H1 (cell line): Measurements from ENCODE around the gene RPL26. TPM values are rescaled to one million over a fixed set of nuclear protein-coding genes. Genes with fewer than 3 reads are reported as not detected.

Source experiments
- CTCF ChIA-PET: fragments of 300-600 bp; sonication (Branson Sonifier 250); formaldehyde crosslinking; loops from one replicate; lab custom pipeline; 2021; ENCODE audit not compliant: partially characterized antibody; lab: Charles Lee
- POLR2A ChIA-PET: fragments of 300-600 bp; sonication (Branson Sonifier 250); formaldehyde crosslinking; loops from one replicate; lab custom pipeline; 2021; ENCODE audit warnings: inconsistent platforms; ENCODE audit not compliant: partially characterized antibody; lab: Charles Lee
- DNase-seq, 2 experiments: peaks; one replicate each; pipeline versions ENCODE4 v3.0.0 to v3.0.0-alpha.2; 2010 to 2022; ENCODE audit warnings: low spot score in 2 of 2, low read depth in 1 of 2, mixed read lengths in 1 of 2
- FAIRE-seq: peaks from 2 replicates; lab custom pipeline; 2011; peaks lifted over from hg19 to GRCh38; lab: Jason Lieb, UNC
- H2AFZ ChIP-seq: 2 replicates; pipeline ENCODE4 v1.8.1; 2012; ENCODE audit warnings: low read length, inconsistent platforms
- H2AK5ac ChIP-seq: 2 replicates; pipeline ENCODE4 v1.6.1; 2013; ENCODE audit warnings: low read depth, low read length
- H2BK120ac ChIP-seq: replicated peaks from 2 replicates; pipeline ENCODE3; 2013; ENCODE audit warnings: low read depth, low read length, inconsistent platforms
- H2BK12ac ChIP-seq: 2 replicates; pipeline ENCODE4 v1.6.1; 2013; ENCODE audit warnings: low read depth, low read length
- H2BK15ac ChIP-seq: 2 replicates; pipeline ENCODE4 v1.6.1; 2013; ENCODE audit warnings: low read length
- H2BK20ac ChIP-seq: 2 replicates; pipeline ENCODE4 v1.6.1; 2013; ENCODE audit warnings: low read length
- H2BK5ac ChIP-seq: 2 replicates; pipeline ENCODE4 v1.6.1; 2013; ENCODE audit warnings: low read depth, low read length
- H3K14ac ChIP-seq: 2 replicates; pipeline ENCODE4 v1.6.1; 2013; ENCODE audit warnings: inconsistent platforms; ENCODE audit not compliant: insufficient read length
- H3K18ac ChIP-seq: 2 replicates; pipeline ENCODE4 v1.6.1; 2013; ENCODE audit warnings: low read length; ENCODE audit errors: extremely low read depth
- H3K23ac ChIP-seq: 2 replicates; pipeline ENCODE4 v1.6.1; 2013; ENCODE audit warnings: inconsistent platforms; ENCODE audit not compliant: insufficient read length
- H3K23me2 ChIP-seq: 2 replicates; pipeline ENCODE4 v1.6.1; 2013; ENCODE audit warnings: low read depth, low read length
- H3K27ac ChIP-seq: 2 replicates; pipeline ENCODE4 v1.6.1; 2011; ENCODE audit warnings: low read depth, low read length, inconsistent platforms
- H3K27me3 ChIP-seq, 4 experiments: replicated peaks in 1 of 4; 1 replicate in 1 of 4; 2 replicates in 3 of 4; pipeline versions ENCODE4 v1.6.1 to v1.8.1; 2011 to 2013; ENCODE audit warnings: low read length in 3 of 4, mild to moderate bottlenecking in 3 of 4, inconsistent platforms in 2 of 4, mixed read lengths in 2 of 4, moderate library complexity in 1 of 4; ENCODE audit not compliant: control insufficient read depth in 3 of 4, insufficient read depth in 3 of 4; ENCODE audit errors: extremely low read depth in 1 of 4
- H3K36me3 ChIP-seq, 4 experiments: 2 replicates each; pipeline versions ENCODE4 v1.6.1 to v1.8.1; 2011 to 2013; ENCODE audit warnings: mild to moderate bottlenecking in 4 of 4, low read length in 3 of 4, moderate library complexity in 2 of 4, control low read depth in 1 of 4, inconsistent platforms in 1 of 4; ENCODE audit not compliant: insufficient read depth in 4 of 4, control insufficient read depth in 2 of 4
- H3K4ac ChIP-seq: replicated peaks from 2 replicates; pipeline ENCODE3; 2013; ENCODE audit warnings: low read length, low read depth, mixed read lengths, inconsistent platforms; ENCODE audit not compliant: insufficient read length
- H3K4me1 ChIP-seq, 4 experiments: replicated peaks in 1 of 4; 1 replicate in 1 of 4; 2 replicates in 3 of 4; pipeline versions ENCODE4 v1.6.1 to v1.8.1; 2011 to 2013; ENCODE audit warnings: low read length in 3 of 4, inconsistent platforms in 2 of 4, mixed read lengths in 1 of 4; ENCODE audit not compliant: insufficient read depth in 4 of 4, control insufficient read depth in 3 of 4
- H3K4me2 ChIP-seq, 2 experiments: 2 replicates each; pipeline versions ENCODE4 v1.6.1 to v1.8.1; 2011 to 2013; ENCODE audit warnings: low read depth in 2 of 2, low read length in 2 of 2, control low read depth in 1 of 2, inconsistent platforms in 1 of 2, mild to moderate bottlenecking in 1 of 2; ENCODE audit not compliant: insufficient read depth in 1 of 2
- H3K4me3 ChIP-seq, 4 experiments: fragments of 200-600, 300-600 bp in 1 of 4; sonication (generic), shearing (Covaris generic), sonication (Bioruptor Twin) in 1 of 4; 2 replicates each; pipeline versions ENCODE4 v1.5.1 to v1.8.1; 2011 to 2016; ENCODE audit warnings: low read length in 4 of 4, low read depth in 3 of 4, control low read depth in 2 of 4, inconsistent platforms in 2 of 4, mild to moderate bottlenecking in 2 of 4, mixed read lengths in 1 of 4, moderate library complexity in 1 of 4; ENCODE audit not compliant: insufficient read depth in 2 of 4; ENCODE audit errors: extremely low read depth in 1 of 4
- H3K56ac ChIP-seq: replicated peaks from 2 replicates; pipeline ENCODE3; 2013; ENCODE audit warnings: low read depth, mild to moderate bottlenecking, mixed read lengths, low read length, inconsistent platforms; ENCODE audit not compliant: insufficient read length
- H3K79me1 ChIP-seq: 2 replicates; pipeline ENCODE4 v1.6.1; 2013; ENCODE audit warnings: low read depth, low read length, control low read depth
- H3K79me2 ChIP-seq, 2 experiments: 2 replicates each; pipeline versions ENCODE4 v1.6.1 to v1.8.1; 2012 to 2013; ENCODE audit warnings: low read length in 2 of 2, mild to moderate bottlenecking in 2 of 2, inconsistent platforms in 1 of 2; ENCODE audit not compliant: insufficient read depth in 2 of 2, control insufficient read depth in 1 of 2
- H3K9ac ChIP-seq, 4 experiments: replicated peaks in 1 of 4; 1 replicate in 1 of 4; 2 replicates in 3 of 4; pipeline versions ENCODE4 v1.6.1 to v1.8.1; 2011 to 2013; ENCODE audit warnings: low read depth in 3 of 4, low read length in 3 of 4, control low read depth in 2 of 4, mild to moderate bottlenecking in 2 of 4, moderate library complexity in 2 of 4, inconsistent platforms in 1 of 4; ENCODE audit errors: extremely low read depth in 1 of 4
- H3K9me3 ChIP-seq, 2 experiments: 2 replicates each; pipeline versions ENCODE4 v1.6.1 to v1.8.1; 2012 to 2013; ENCODE audit warnings: mild to moderate bottlenecking in 2 of 2, moderate library complexity in 2 of 2, control low read depth in 1 of 2, inconsistent platforms in 1 of 2, low read depth in 1 of 2, low read length in 1 of 2, mixed read lengths in 1 of 2; ENCODE audit not compliant: insufficient read depth in 2 of 2
- H4K20me1 ChIP-seq, 2 experiments: replicated peaks in 1 of 2; 2 replicates each; pipeline versions ENCODE3 to v1.8.1; 2011 to 2013; ENCODE audit warnings: inconsistent platforms in 2 of 2, low read length in 2 of 2, mild to moderate bottlenecking in 1 of 2; ENCODE audit not compliant: insufficient read depth in 2 of 2, control insufficient read depth in 1 of 2
- H4K5ac ChIP-seq: 2 replicates; pipeline ENCODE4 v1.6.1; 2013; ENCODE audit warnings: low read length, low read depth, mixed read lengths, inconsistent platforms; ENCODE audit not compliant: insufficient read length
- H4K8ac ChIP-seq: 2 replicates; pipeline ENCODE4 v1.8.0; 2013; ENCODE audit warnings: mild to moderate bottlenecking, moderate library complexity, low read length, inconsistent platforms; ENCODE audit not compliant: insufficient read depth; ENCODE audit errors: extremely low read depth
- H4K91ac ChIP-seq: replicated peaks from 2 replicates; pipeline ENCODE3; 2013; ENCODE audit warnings: low read length, mixed read lengths, inconsistent platforms; ENCODE audit not compliant: insufficient read length
- ATF3 ChIP-seq: IDR thresholded peaks from 2 replicates; pipeline ENCODE4 v1.6.1; 2011; ENCODE audit warnings: low read depth, mild to moderate bottlenecking, low read length; ENCODE audit not compliant: insufficient read depth
- BACH1 ChIP-seq: IDR thresholded peaks from 2 replicates; pipeline ENCODE4 v1.6.1; 2012; ENCODE audit warnings: low read length, improper control_type of control experiment
- CBX8 ChIP-seq: fragments of 300-800, 300-1000 bp; sonication (generic); IDR thresholded peaks from 2 replicates; pipeline ENCODE4 v1.7.1; 2016; ENCODE audit warnings: low read depth, low read length, borderline replicate concordance
- CREB1 ChIP-seq: IDR thresholded peaks from 2 replicates; pipeline ENCODE4 v1.6.1; 2012; ENCODE audit warnings: inconsistent platforms
- GTF2F1 ChIP-seq: IDR thresholded peaks from 2 replicates; pipeline ENCODE4 v1.6.1; 2012; ENCODE audit warnings: low read depth, low read length, improper control_type of control experiment, borderline replicate concordance
- KDM4A ChIP-seq: IDR thresholded peaks from one replicate; pipeline ENCODE4 v1.7.1; 2012; ENCODE audit warnings: low read depth, mild to moderate bottlenecking, moderate library complexity, low read length, inconsistent platforms; ENCODE audit not compliant: severe bottlenecking
- PHF8 ChIP-seq: fragments of 200-600 bp; sonication (generic); conservative IDR thresholded peaks from 2 replicates; pipeline ENCODE4 v1.7.1; 2012; ENCODE audit warnings: low read depth, mild to moderate bottlenecking, inconsistent platforms, low read length, moderate library complexity
- POLR2A ChIP-seq, 2 experiments: IDR thresholded peaks; 1 replicate in 1 of 2; 2 replicates in 1 of 2; pipeline ENCODE4 v1.6.1; 2011; ENCODE audit warnings: low read depth in 2 of 2, low read length in 2 of 2, mild to moderate bottlenecking in 2 of 2; ENCODE audit errors: control extremely low read depth in 1 of 2
- RAD21 ChIP-seq, 2 experiments: IDR thresholded peaks in 1 of 2; conservative IDR thresholded peaks in 1 of 2; 2 replicates each; pipeline ENCODE4 v1.6.1; 2011; ENCODE audit warnings: low read depth in 2 of 2, low read length in 2 of 2, improper control_type of control experiment in 1 of 2, inconsistent platforms in 1 of 2, mild to moderate bottlenecking in 1 of 2, moderate library complexity in 1 of 2
- SIX5 ChIP-seq: IDR thresholded peaks from 2 replicates; pipeline ENCODE4 v1.6.1; 2011; ENCODE audit warnings: mild to moderate bottlenecking, low read depth, low read length
- SP4 ChIP-seq: IDR thresholded peaks from 2 replicates; pipeline ENCODE4 v1.6.1; 2012; ENCODE audit warnings: low read length, inconsistent platforms
- TAF7 ChIP-seq: optimal IDR thresholded peaks from 2 replicates; pipeline ENCODE3; 2011; ENCODE audit warnings: low read depth, mild to moderate bottlenecking, inconsistent platforms, low read length, moderate library complexity, borderline replicate concordance
- TBP ChIP-seq: IDR thresholded peaks from 2 replicates; pipeline ENCODE4 v1.6.1; 2011; ENCODE audit warnings: low read depth, low read length, improper control_type of control experiment
- YY1 ChIP-seq: IDR thresholded peaks from 2 replicates; pipeline ENCODE4 v1.6.1; 2011; ENCODE audit warnings: low read depth, mild to moderate bottlenecking, low read length
- whole genome bisulfite sequencing, 2 experiments: shearing (Covaris generic) in 1 of 2; methylation state at CpG; one replicate each; pipeline versions ENCODE4 v1.1.6 to v1.1.7; 2013 to 2015; ENCODE audit warnings: low lambda C conversion rate in 2 of 2, mixed read lengths in 2 of 2, inconsistent platforms in 1 of 2, low coverage in 1 of 2, missing lambda C conversion rate in 1 of 2; ENCODE audit not compliant: insufficient replicate concordance in 2 of 2, insufficient coverage in 1 of 2, insufficient read length in 1 of 2; ENCODE audit errors: extremely low coverage in 1 of 2, missing lambda C conversion rate in 1 of 2; 5-methylcytosine and 5-hydroxymethylcytosine counted together
- polyA plus RNA-seq, 7 experiments: library from polyadenylated mRNA; depleted of rRNA in 3 of 7; stranded (reverse) in 5 of 7; unstranded in 2 of 7; fragments of >200 nt in 5 of 7; fragments of 200-250 nt in 2 of 7; gene quantifications; 1 replicate in 5 of 7; 2 replicates in 1 of 7; 4 replicates in 1 of 7; pipeline versions ENCODE4 v1.2.1 to v1.2.3, GENCODE V29; 2011 to 2013; ENCODE audit warnings: missing spikeins in 2 of 7, mixed read lengths in 2 of 7
- total RNA-seq: library from RNA; stranded (reverse); fragmentation: NEBNext Ultra II Directional; extraction: Animal tissue kit (Norgen Biotek cat#: 25700); gene quantifications from 2 replicates; pipeline ENCODE4 v1.2.1, GENCODE V29; 2021

RPL26 gene
- total and polyA plus RNA-seq, 2 of the 8 experiments (the other 6 are each of a cell fraction or from before 2014, with no cell fraction given), result 1,963 to 2,554 TPM

- Histone ChIP-seq H3K27me3 (no peaks in the 10 kb centered on the region), H3K9me3 (no peaks in the 10 kb centered on the region), H4K20me1 (peaks cover 10 to 18% of the 10 kb centered on the region in 2 experiments), H3K79me2 (peaks cover 13 to 37% of the 10 kb centered on the region in 2 experiments; a peak in 3 of 4 replicates), H2AFZ (no peak overlapping the region), H3K9ac (peak overlapping the region; percentile 92 to 98 (median 96)), H3K4ac (no peak overlapping the region), H4K5ac (peak overlapping the region; percentile 52), H3K14ac (no peak overlapping the region), H4K91ac (no peak overlapping the region), H3K23ac (no peak overlapping the region), H4K8ac (peak overlapping the region; percentile 98; the same call in 1 of the 2 replicates), H2BK12ac (no peak overlapping the region), H2BK15ac (no peak overlapping the region), H3K23me2 (peaks cover 9% of the 10 kb centered on the region; the same call in 1 of the 2 replicates), H3K79me1 (0 out of 2 replicates have a peak, but pooled peaks cover 2% of the 10 kb centered on the region), H3K4me2 (peak overlapping the region; percentile 80 to 87), H2BK5ac (no peak overlapping the region; the same call in 1 of the 2 replicates), H2BK20ac (no peak overlapping the region), H3K18ac (no peak overlapping the region), H3K4me3 (peak overlapping the region; percentile 91 to 100 (median 98)), H3K36me3 (peaks cover 27 to 43% (median 36%) of the 10 kb centered on the region in 4 experiments), H2BK120ac (no peak overlapping the region), H3K56ac (no peak overlapping the region), H3K4me1 (peaks cover 0 to 12% (median 4%) of the 10 kb centered on the region in 4 experiments; a peak in 5 of 7 replicates), H3K27ac (peak overlapping the region; percentile 76), H2AK5ac (no peak overlapping the region)
- ChIA-PET CTCF (interaction anchor here (0.7 to 1.4 kb wide), 8 partner anchors 9 to 253 kb away, joined by 3 to 5 read pairs (median 3); partner anchors contain the start of gene SLC25A35), POLR2A (interaction anchor here (0.7 to 4.6 kb wide), 37 partner anchors 11 to 389 kb away, joined by 3 to 51 read pairs (median 6); partner anchors contain the start of genes AURKB, NDEL1, RANGRF and RNF222)
- FAIRE-seq (no peak), DNase-seq (no peak)
- WGBS, 2 experiments, result 3% methylated on average over 15 of the region's 15 CpGs; no CpG with 5 or more reads in 1 of the 2 experiments
- no peak for TF ChIP-seq SIX5
- TF ChIP-seq PHF8, result peak; percentile 93
- TF ChIP-seq KDM4A, result no peak
- TF ChIP-seq RAD21 (IDR thresholded peaks at IDR 0.05 in 1 of 2, conservative IDR thresholded peaks at IDR 0.05 in 1 of 2; ENCODE audit: low read depth in 2 of 2, low read length in 2 of 2), result no peak
- TF ChIP-seq POLR2A (IDR thresholded peaks at IDR 0.05; ENCODE audit: control extremely low read depth in 1 of 2, low read depth in 2 of 2, low read length in 2 of 2), result no peak
- TF ChIP-seq CREB1, result no peak
- no peak for TF ChIP-seq BACH1
- TF ChIP-seq YY1, result no peak
- no peak for TF ChIP-seq TAF7
- peak; percentile 28; the same call in 1 of the 2 replicates for TF ChIP-seq SP4
- TF ChIP-seq TBP, result no peak
- TF ChIP-seq ATF3, result no peak
- 0 out of 2 replicates have a peak, but pooled peaks have one; percentile 24 for TF ChIP-seq GTF2F1
- no peak for TF ChIP-seq CBX8
Measured at GRCh38 chr17:8382880-8383142, 182 bp downstream of the RPL26 start.
